GM10847 (cell line): Measurements from ENCODE around the gene MRPS6.

Experiments
- POLR2A ChIP-seq: IDR thresholded peaks from 2 replicates; pipeline ENCODE4 v1.6.1; 2011; ENCODE audit not compliant: insufficient read length; ENCODE audit errors: extremely low read depth

Gene MRPS6

DNA sequence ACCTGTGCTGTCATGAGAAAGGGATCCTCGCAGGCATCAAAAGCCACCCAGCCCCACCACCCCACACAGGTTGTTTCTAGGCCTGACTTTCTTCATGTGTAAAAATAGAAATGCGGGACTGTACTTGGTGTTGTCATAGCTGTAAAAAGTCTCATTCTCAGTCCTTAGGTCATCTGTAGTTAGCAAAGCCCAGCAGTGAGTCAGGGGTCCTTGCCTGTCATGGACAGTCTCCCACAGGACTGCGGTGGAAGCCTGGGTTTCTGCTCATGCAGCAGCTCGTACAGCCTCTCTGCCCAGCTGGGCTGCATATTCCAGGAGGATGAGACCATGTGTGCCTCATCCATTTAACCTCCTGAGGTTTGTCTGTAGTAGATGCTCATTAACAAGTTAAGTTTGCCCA, 58.2 kb downstream of the MRPS6 start:
- no peak for TF ChIP-seq POLR2A

DNA sequence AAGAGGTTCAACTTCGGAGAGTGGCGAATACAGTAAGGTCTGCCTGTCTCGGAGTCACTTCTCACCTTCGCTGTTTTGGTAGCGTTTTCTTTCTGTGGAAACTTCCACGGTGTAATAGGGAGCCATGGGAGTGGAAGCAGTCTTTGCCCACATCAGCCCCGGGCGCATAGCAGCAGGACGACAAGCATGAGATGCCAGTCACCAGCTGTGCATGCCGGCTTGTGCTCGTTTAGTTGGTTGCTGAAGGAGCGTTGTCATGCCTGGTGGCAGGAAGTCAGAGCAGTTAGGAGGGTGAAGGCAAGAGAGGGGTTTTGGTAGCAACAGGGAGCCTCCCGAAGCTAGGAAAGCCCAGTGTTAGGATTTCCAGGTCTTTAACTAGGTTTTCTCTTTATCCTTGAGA, 58.8 kb downstream of the MRPS6 start:
- TF ChIP-seq POLR2A = no peak

DNA sequence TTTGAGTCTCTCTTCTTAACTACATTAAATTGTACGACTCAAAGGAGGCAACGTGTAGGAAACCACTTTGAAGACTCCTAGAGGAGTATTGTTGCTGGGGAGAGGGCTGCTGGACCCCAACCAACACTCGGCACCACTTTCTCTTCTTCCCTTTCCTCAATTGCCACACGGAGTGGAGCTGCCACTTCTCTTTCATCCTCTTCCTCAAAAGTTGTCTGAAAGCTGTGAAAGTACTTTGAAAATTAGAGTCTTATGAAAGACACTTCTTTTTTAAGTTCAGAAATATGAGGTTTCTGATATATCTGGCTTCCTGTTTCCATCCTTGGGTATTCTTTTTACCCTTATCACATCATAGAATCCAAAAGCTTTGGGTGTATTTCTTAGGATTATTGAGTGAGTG, 59.5 kb downstream of the MRPS6 start:
- no peak for TF ChIP-seq POLR2A

DNA sequence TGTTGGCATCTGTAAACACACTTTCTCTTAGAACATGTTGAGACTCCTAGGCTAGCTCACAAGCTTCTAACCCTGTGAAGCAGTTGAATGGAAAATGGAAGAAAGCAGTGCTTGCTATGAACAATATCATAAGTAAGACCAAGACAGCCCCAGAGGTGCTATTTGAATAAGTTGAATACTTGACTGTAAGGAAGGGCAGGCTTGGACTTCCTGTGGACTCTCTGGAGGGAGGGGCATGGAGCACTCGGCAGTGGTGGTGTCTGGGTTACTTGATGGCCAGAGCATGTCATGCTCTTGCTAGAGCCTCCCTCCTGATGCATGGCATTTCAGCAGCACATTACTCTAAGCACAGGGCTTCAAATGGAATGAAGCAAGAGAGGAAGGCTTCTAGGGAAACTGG, 60.0 kb downstream of the MRPS6 start:
- TF ChIP-seq POLR2A = no peak

DNA sequence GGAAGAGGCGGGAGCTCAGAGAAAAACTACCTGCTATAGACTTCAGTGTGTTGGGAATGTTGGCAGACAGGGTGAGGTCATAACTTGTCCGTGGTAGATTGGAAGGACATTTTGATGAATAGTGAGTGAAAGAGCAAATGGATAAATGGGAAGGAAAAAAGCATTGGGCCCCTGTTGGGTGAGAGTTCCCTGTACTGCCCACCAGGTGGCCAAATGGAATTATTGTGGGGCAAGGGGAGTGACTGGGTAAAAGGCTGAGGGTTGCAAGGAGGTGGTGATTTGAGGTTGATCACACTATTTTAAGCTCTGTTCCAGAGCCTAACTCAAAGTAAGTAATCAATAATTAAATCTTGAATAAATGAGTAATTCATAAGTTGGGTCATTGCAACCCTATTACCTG, 60.4 kb downstream of the MRPS6 start:
- no peak for TF ChIP-seq POLR2A

DNA sequence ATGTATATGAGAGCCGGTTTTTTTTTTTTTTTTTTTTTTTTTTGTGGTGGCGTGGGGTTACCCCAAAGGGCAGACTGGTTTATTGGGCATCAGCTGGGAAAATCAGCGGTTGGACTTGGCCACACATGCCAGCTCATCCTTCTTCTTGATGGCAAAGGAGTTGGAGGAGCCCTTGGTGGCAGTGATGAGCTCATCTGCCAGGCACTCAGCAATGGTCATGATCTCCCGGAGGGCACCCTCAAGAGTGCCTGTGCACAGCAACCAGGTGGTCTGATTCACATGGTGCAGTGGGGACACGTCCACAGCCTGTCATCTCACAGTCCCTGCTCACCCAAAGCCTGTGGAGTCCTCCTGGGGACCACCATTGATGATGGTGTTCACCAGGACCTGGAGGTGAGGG, 62.0 kb downstream of the MRPS6 start:
- TF ChIP-seq POLR2A = no peak

DNA sequence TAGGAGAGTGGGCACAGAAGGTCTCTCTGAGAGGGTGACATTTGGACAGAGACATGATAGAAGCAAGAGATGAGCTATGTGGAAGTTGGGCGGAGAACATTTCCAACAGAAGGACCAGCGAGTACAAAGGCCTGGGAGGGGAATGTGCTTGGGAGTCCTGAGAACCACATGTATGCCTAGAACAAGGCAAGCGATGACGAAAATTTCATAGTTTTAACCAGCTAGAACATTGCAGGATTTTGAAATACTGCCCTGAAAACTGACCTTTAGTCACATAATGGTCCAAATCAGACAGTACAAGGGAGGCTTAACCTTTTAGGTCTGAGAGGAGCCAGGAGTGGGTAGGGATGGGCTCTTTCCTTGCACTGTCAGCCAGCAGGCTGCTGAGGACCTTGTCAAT, 68.0 kb downstream of the MRPS6 start:
- no peak for TF ChIP-seq POLR2A

DNA sequence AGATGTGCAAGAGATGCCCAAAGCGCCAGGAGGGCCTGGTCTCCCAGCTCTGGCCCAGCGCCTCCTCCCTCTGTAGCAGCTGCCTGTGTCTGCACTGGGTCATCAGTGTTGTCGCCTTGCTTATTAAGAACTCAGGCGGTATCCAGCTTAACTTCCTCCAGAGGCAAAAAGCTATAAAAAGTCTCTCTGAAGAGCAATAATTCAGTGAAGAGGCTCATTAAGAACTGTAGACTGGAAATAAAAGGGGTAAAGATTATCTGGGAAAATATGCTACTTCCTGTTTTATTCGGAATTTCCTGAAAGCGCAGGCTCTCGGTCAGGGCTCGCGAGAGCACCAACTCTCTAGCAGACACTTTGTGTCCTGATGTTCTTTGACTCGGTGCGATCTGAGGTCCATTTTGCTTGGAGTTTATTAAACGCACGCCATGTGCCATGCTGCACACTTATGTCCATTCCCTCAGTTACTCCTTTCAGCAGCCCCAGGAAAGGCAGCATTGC, 70.4 kb downstream of the MRPS6 start:
- TF ChIP-seq POLR2A = no peak

DNA sequence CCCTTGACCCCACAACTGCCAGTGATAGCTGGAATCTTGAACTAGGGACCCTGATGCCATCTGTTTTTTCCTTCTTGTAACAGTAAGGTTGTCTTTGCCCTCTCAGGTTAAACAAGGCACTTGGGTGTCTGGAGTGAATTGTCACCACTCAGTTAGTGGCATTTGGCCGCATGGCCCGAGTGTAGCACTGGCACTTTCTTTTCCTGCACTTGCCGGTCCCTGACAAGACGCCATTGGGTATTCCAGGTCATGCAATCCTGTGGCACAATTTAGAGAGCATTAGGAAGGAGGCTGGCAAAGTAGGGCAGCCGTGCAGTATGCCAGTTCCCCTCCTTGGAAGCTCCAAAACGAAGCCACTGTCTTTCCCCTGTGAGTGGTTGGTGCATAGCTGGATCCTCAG, 70.8 kb downstream of the MRPS6 start:
- no peak for TF ChIP-seq POLR2A

DNA sequence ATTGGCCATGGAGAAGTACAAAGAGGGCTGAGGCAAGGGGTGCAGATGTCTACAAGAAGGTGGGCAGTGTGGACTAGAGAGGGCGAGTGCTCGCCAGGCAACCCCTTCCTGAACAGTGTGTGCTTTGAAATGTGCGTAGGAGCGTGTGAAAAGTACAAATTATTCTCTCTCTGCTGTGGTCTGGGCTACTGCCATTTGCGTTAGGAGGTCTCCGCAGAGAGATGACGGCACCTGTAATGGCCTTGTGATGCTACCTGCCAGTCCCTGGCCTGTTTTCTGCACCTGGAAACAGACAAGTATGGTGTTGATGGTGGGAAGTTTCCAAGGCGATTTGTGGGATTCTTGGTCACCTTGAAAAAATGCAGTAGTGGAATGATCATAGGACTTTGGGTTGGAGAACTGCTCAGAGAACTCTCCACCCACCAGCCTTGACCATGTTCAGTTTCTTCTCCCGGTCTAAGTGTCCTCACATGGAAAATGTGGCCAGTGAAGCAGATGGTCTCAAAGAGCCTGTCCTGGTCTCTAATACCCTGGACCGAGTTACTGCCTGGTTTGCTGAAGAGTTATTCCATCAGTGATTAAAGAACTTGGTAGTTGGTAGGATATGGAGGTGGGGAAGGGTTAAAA, 74.5 kb downstream of the MRPS6 start:
- no peak for TF ChIP-seq POLR2A

DNA sequence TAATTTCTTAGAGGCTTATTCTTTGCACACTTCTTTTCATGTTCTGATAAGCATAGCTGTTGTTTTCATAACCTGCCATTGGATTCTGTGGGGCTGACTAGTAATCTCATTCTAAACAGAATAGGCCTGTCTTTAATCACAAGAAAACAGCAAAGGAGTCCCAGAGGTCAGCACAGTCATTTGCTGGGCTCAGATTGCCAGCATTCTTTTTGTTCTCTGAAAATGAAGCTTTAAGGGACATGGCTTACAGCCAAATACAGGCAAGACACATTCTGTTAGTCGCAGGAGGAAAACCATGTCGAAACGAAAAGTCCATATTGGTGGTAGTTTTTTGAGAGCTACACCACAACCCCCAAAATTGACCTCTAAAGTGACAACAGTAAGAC, 75.0 kb downstream of the MRPS6 start:
- no peak for TF ChIP-seq POLR2A

DNA sequence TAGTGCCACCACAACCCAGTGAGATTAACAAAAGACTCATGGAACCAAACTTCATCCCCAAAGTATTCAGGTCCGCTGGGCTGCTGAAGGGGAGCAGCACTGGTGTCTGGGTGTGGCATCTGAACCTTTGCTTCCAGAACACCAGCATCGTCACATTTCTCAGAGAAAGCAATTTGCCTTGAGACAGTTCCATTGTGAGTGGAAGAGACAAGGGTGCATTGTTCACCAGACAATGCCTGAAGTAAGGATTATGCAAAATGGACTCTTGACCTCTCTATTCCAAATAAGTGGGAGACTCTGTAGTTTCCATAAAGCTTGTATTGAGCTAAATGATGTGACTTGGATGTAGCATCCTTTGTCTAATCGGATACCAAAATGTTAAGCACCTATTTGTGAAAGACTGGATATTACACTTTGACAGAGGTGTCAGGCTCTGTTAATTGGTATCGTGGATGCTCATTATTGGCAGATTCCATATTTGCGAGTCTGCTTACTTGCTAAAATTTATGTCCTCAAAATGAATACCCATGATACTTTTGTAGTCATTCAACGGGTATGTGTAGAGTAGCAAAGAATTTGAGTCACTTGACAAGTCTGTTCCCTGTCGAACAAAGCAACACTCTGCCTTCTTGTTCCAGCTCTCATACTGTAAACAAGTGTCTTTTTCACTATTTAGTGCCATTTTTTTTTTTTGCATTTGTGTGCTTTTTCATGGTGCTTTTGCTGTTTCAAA, 75.6 kb downstream of the MRPS6 start:
- TF ChIP-seq POLR2A = no peak

DNA sequence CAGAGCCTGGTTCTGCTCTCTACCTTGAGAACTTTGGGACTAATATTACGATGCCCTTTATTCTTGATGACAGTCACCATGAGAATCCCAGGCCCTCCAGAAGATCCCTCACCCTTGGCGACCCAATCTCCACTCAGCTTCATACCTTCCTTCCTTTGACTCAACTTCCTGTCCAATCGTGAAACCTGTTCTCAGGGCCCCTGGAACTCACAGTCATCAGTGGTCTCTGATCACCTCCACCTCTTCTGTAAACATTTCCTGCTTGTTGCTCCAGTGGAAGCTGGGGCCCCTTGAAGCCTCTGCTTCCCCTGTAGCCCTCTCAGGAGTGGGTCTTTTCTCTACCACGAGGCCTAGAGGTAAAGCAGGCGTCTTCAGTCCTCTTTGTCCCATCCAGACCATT, 79.1 kb downstream of the MRPS6 start:
- no peak for TF ChIP-seq POLR2A

DNA sequence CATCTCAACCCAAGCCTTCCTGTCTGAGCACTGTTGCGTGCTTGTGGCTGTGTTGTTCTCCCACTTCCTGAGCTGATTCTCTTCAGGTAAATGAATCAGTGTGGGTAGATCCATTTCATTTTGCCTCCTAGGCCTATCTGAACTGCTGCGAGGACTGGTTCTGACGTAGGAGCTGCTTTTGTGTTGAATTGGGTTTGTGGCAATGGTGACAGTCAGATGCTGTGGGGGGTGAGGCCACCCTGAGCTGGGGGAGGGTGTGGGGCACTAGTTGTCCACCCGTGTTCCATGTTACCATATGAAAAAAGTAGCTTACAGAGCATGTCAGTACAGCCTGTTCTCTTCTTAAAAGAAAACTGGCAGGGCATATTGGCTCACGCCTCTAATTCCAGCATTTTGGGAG, 81.5 kb downstream of the MRPS6 start:
- TF ChIP-seq POLR2A = no peak

DNA sequence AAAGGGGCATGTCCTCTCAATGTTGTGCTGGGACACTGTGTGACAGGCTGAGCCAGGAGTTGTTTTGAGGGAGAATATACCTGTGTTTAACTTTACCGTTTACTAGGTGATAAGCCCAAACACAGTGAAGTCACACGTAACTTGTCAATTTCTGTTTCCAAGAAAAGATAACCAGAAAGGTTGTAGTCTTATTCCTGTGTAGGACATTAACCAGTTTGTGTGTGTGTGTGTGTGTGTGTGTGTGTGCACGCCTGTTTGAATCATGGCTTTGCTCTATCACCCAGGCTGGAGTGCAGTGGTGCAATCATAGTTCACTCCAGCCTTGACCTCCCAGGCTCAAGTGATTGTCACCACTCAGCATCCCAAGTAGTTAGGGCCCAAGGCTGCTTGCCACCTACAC, 83.6 kb downstream of the MRPS6 start:
- TF ChIP-seq POLR2A = no peak

DNA sequence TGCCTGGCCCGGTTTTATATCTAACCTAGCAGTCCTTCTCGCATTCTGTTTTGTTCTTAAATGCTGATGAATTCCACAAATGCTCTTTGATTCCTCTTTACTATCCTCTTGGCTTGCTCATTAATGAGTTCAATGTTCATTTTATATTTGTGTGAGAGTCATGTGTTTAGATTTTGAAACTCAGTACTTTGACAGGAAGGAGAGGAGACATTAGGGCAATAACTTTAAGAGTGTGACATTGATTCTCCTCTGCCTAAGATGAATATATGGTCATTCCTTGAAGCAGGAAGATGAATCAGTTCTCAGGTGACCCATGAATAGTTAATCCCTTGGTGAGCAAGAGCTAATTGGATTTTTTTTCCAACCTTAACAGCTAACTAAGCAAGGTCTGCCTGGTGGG, 84.1 kb downstream of the MRPS6 start:
- no peak for TF ChIP-seq POLR2A
